Activated naive CD4-positive, alpha-beta T cell treated with anti-CD3 and anti-CD28 coated beads, Interleukin-2, amount 10 ng/mL, durations not matched to agents 7 days and 5 days (primary cell): ENCODE measurements around the gene PERP.
"Not testable (repeated sequence)": the region's sequence is repeated elsewhere in the genome, so short reads cannot be mapped to it uniquely, and the experiment has no call there.

Experiments used
- CTCF ChIA-PET: fragments of 350-600 bp; sonication (Branson Sonifier 250); formaldehyde crosslinking; loops from one replicate; lab custom pipeline; 2021; ENCODE audit warnings: antibody characterized with exemption; lab: Charles Lee
- DNase-seq: peaks from one replicate; pipeline ENCODE4 v3.0.0-alpha.2; 2020
- H3K27ac Mint-ChIP-seq: one replicate; pipeline ENCODE4 v1.8.0; 2021; ENCODE audit warnings: mild to moderate bottlenecking, moderate library complexity, mixed read lengths
- H3K27me3 Mint-ChIP-seq: one replicate; pipeline ENCODE4 v1.8.0; 2021; ENCODE audit warnings: mild to moderate bottlenecking, mixed read lengths
- H3K36me3 Mint-ChIP-seq: one replicate; pipeline ENCODE4 v1.8.0; 2021; ENCODE audit warnings: mixed read lengths
- H3K4me1 Mint-ChIP-seq: one replicate; pipeline ENCODE4 v1.8.0; 2021; ENCODE audit warnings: mixed read lengths
- H3K4me3 Mint-ChIP-seq: one replicate; pipeline ENCODE4 v1.8.0; 2021; ENCODE audit warnings: mild to moderate bottlenecking, moderate library complexity, mixed read lengths
- H3K9me3 Mint-ChIP-seq: one replicate; pipeline ENCODE4 v1.8.0; 2021; ENCODE audit warnings: mixed read lengths

PERP gene

DNA sequence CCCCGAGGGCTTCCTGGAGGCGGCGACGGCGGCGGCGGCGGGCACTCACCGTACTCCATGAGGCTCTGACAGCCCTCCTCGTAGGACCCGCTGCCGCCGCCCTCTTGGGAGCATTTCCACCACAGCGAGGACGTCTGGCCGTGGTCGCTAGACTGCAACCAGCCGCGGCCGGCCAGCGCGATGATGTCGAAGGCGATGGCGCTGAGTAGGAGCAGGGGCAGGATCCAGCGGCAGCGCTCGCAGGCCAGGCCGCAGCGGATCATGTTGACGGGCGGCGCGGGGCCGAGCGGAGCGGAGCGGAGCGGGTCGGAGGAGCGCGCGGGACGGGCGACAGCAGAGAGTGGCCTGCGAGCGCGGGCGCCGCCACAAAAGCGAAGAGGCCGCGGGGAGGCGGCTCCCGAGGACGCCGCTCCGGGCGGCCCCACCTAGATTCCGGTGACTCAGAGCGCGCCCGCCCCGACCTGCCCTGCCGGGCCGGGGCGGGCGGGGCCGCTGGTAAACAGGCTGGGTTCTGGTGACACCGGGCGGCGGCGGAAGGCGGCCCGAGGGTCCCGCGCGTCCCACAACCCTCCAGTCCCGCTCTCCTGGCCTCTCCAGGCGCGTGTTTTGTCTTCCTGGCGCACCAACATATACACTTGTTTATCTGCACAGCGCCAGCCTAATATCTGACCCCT, at the start of gene PERP:
Gene PERP (minus strand): TSS at position 342 of the 674 bp plus-strand sequence. CDS start 79 bp downstream, at position 263.
- DNase-seq = peak; percentile 77
- Mint-ChIP-seq H3K27ac (peak within 1 kb of the TSS; percentile 81), H3K27me3 (peaks cover 31% of the 10 kb centered on the region), H3K4me3 (peak within 1 kb of the TSS; percentile 83), H3K4me1 (peaks cover 36% of the 10 kb centered on the region), H3K9me3 (no peaks in the 10 kb centered on the region), H3K36me3 (no peaks in the 10 kb centered on the region)
- CTCF ChIA-PET = interaction anchor here (0.9 to 3.6 kb wide), 10 partner anchors 8 to 403 kb away, joined by 3 to 69 read pairs (median 10); no protein-coding TSS in a partner anchor

DNA sequence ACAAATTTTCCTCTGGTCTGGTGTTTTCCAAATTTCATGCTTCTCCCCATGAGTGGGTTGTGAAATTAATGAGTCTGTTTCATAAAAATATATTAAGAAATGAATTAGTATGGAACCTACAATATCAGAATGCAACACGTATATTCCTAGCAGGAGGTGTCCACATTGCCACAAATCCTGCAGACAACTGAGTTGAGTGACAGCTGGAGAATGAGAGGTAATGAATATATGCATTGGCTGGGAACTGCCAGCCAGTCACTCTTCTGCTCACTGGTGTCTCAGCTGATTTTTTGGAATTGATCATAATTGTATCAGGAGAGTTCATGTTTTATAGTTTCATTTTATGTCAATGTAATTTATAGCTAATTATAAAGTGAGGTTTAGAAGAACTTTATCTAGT, 48.2 kb upstream of the PERP start:
- DNase-seq = no peak
- H3K27me3 Mint-ChIP-seq = peaks cover 29% of the 10 kb centered on the region
- no peak overlapping the region for H3K27ac Mint-ChIP-seq
- no peaks in the 10 kb centered on the region for H3K4me1 Mint-ChIP-seq
- H3K4me3 Mint-ChIP-seq = no peak overlapping the region
- CTCF ChIA-PET = no interaction called here
- H3K36me3 Mint-ChIP-seq = no peaks in the 10 kb centered on the region
- H3K9me3 Mint-ChIP-seq = peaks cover 6% of the 10 kb centered on the region

DNA sequence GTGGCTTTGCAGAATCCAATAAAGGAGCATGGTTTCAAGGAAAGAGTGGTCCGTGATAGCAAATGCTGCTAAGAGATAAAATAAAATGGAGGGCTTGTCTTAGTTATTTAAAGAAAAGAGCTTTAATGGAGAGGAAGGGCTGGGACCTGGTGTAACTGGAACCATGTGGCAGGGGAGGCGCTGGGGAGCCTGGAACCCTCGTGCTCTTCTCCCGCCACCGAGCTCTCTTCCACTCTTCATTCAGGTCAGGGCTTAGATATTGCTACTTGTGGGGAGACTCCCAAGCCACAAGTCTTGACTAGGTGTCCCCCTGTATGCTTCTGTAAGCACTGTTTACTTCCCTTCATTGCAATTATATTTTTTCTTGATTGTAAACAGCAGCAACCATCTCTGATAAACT, 39.3 kb upstream of the PERP start:
- Mint-ChIP-seq H3K27me3 (peaks cover 24% of the 10 kb centered on the region), H3K36me3 (no peaks in the 10 kb centered on the region), H3K4me1 (no peaks in the 10 kb centered on the region), H3K27ac (no peak overlapping the region), H3K9me3 (no peaks in the 10 kb centered on the region), H3K4me3 (no peak overlapping the region)
- CTCF ChIA-PET = no interaction called here
- no peak for DNase-seq

DNA sequence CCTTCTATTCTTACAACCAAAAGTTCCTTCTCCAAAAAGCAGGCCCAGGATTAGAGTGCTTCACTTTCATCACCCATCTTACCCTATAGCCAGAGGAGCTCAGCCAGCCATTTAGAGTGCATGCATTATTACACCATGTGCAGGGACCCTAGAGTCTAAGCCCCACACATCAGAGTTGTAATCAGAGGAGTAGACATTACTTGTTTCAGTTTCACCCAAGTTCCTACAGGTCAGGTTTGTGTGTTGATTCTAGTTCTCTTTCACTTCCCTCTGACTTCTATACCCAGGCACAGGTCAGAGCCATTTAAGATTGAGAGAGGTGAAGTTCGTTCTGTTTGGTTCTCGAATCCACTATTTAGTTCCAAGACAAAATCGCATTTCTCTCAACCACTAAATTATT, 38.2 kb upstream of the PERP start:
- H3K27ac Mint-ChIP-seq = no peak overlapping the region
- H3K9me3 Mint-ChIP-seq = no peaks in the 10 kb centered on the region
- peaks cover 24% of the 10 kb centered on the region for H3K27me3 Mint-ChIP-seq
- CTCF ChIA-PET = interaction anchor here (0.6 kb wide), 1 partner anchor 1185 kb away, joined by 3 read pairs; no protein-coding TSS in a partner anchor
- no peaks in the 10 kb centered on the region for H3K36me3 Mint-ChIP-seq
- no peaks in the 10 kb centered on the region for H3K4me1 Mint-ChIP-seq
- no peak for DNase-seq
- H3K4me3 Mint-ChIP-seq = no peak overlapping the region

DNA sequence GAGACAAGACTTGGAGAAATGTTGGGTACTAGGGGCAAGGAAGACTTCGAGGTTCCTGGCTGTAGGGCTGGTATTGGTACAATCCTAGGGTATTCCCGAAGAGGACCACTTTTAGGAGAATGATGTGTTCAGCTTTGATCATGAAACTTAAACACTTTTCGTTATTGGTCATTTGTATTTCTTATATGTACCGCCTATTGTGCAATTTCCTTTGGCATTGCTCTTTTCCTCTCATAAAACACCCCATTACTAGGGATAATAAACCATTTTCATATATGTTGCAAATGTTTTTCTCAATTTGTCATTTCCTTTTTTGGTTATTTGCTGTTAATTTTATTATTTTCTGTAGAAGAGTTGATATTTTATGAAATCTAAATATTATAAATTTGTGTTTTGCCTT, 35.6 kb upstream of the PERP start:
- DNase-seq = no peak
- CTCF ChIA-PET = no interaction called here
- H3K27ac Mint-ChIP-seq = no peak overlapping the region
- no peaks in the 10 kb centered on the region for H3K4me1 Mint-ChIP-seq
- H3K9me3 Mint-ChIP-seq = no peaks in the 10 kb centered on the region
- no peak overlapping the region for H3K4me3 Mint-ChIP-seq
- no peaks in the 10 kb centered on the region for H3K36me3 Mint-ChIP-seq
- H3K27me3 Mint-ChIP-seq = peaks cover 19% of the 10 kb centered on the region

DNA sequence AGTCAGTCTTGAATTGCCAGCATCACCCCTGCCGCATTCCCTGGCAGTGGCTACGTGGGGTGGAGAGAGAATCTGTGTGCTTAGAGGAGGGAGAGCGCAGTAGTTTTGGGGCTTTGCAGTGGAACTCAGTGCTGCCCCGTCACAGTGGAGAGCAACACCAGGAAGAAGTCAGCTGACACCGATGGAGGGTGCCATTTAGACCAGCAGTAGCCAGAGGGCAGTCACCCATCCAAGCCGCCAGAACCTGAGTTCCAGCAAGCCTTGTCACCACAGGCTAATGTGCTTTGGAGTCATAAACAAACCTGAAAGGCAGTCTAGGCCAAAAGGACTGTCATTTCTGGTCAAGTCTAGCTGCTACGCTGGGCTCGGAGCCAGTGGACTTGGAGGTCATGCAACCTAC, 22.0 kb upstream of the PERP start:
- peaks cover under 1% of the 10 kb centered on the region for H3K9me3 Mint-ChIP-seq
- DNase-seq = no peak
- CTCF ChIA-PET = no interaction called here
- no peak overlapping the region for H3K4me3 Mint-ChIP-seq
- no peaks in the 10 kb centered on the region for H3K36me3 Mint-ChIP-seq
- H3K4me1 Mint-ChIP-seq = no peaks in the 10 kb centered on the region
- peaks cover 8% of the 10 kb centered on the region for H3K27me3 Mint-ChIP-seq
- no peak overlapping the region for H3K27ac Mint-ChIP-seq

DNA sequence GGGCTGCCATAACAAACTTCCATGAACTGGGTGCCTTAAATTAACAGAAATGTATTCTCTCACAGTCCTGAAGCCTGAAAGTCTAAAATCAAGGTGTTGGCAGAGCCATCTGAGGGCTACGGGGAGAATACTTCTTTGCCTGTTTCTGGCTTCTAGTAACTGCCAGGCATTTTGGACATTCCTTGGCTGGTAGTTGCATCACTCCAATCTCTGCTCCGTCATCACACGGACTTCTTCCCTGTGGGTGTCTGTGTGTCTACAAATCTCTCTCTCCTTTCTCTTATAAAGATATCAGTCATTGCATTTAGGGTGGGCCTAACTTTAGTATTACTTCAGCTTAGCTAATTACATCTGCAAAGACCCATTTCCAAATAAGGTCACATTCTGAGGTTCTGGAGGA, 20.9 kb upstream of the PERP start:
- CTCF ChIA-PET = no interaction called here
- DNase-seq = no peak
- Mint-ChIP-seq H3K27ac (no peak overlapping the region), H3K27me3 (peaks cover 11% of the 10 kb centered on the region), H3K9me3 (peaks cover 2% of the 10 kb centered on the region), H3K4me1 (no peaks in the 10 kb centered on the region), H3K36me3 (no peaks in the 10 kb centered on the region), H3K4me3 (no peak overlapping the region)

DNA sequence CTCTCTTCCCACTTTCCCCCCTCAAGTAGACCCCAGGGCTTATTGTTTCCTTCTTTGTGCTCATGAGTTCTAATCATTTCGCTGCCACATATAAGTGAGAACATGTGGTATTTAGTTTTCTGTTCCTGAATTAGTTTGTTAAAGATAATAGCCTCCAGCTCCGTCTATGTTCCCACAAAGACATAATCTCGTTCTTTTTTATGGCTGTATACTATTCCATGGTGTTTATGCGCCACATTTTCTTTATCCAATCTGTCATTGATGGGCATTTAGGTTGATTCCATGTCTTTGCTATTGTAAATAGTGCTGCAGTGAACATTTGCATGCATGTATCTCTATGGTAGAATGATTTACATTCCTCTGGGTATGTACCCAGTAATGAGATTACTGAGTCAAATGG, 16.9 kb upstream of the PERP start:
- CTCF ChIA-PET = interaction anchor here (0.7 to 0.9 kb wide), 2 partner anchors 17 to 123 kb away, joined by 3 to 4 read pairs; partner anchors contain the start of gene PERP
- Mint-ChIP-seq H3K9me3 (peaks cover 2% of the 10 kb centered on the region), H3K4me1 (no peaks in the 10 kb centered on the region), H3K27me3 (peaks cover 22% of the 10 kb centered on the region), H3K27ac (no peak overlapping the region), H3K36me3 (no peaks in the 10 kb centered on the region), H3K4me3 (no peak overlapping the region)
- no peak for DNase-seq

DNA sequence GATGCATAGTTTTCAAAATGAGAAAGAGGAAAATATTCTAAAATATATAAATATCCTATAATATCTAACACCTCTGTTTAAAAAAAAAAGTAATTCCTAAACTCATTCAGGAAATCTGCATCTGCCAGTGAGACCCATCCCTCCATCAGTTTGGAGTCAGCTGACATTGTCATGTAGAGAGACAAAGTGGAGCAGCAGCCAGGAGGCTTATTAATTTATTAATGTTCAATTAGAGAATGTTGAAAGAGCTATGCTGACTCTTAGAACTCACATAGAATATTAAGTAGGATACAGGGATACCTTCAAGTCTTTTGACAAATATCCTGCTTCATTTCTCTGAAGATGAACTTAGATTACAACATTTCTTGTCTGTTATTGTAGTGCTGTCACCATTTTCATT, 12.8 kb upstream of the PERP start:
- no peak for DNase-seq
- H3K27ac Mint-ChIP-seq = no peak overlapping the region
- H3K27me3 Mint-ChIP-seq = peaks cover 28% of the 10 kb centered on the region
- H3K4me1 Mint-ChIP-seq = peaks cover 9% of the 10 kb centered on the region
- CTCF ChIA-PET = interaction anchor here (1.2 kb wide), 1 partner anchor 113 kb away, joined by 3 read pairs; no protein-coding TSS in a partner anchor
- H3K4me3 Mint-ChIP-seq = no peak overlapping the region
- no peaks in the 10 kb centered on the region for H3K36me3 Mint-ChIP-seq
- peaks cover 2% of the 10 kb centered on the region for H3K9me3 Mint-ChIP-seq

DNA sequence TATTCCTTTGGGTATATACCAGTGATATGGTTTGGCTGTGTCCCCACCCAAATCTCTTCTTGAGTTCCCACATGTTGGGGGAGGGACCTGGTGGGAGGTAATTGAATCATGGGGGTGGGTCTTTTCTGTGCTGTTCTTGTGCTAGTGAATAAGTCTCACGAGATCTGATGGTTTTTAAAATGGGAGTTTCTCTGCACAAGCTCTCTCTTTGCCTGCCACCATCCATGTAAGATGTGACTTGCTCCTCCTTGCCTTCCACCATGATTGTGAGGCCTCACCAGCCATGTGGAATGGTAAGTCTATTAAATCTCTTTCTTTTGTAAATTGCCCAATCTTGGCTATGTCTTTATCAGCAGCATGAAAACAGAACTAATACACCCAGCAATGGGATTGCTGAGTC, 12.0 kb upstream of the PERP start:
- H3K36me3 Mint-ChIP-seq, DNase-seq, H3K9me3 Mint-ChIP-seq, H3K27ac Mint-ChIP-seq, H3K4me3 Mint-ChIP-seq: not testable (repeated sequence)
- peaks cover 36% of the 10 kb centered on the region for H3K27me3 Mint-ChIP-seq
- CTCF ChIA-PET = interaction anchor here (1.2 to 5.0 kb wide), 2 partner anchors 398 to 402 kb away, joined by 3 to 44 read pairs; no protein-coding TSS in a partner anchor
- peaks cover 11% of the 10 kb centered on the region for H3K4me1 Mint-ChIP-seq

DNA sequence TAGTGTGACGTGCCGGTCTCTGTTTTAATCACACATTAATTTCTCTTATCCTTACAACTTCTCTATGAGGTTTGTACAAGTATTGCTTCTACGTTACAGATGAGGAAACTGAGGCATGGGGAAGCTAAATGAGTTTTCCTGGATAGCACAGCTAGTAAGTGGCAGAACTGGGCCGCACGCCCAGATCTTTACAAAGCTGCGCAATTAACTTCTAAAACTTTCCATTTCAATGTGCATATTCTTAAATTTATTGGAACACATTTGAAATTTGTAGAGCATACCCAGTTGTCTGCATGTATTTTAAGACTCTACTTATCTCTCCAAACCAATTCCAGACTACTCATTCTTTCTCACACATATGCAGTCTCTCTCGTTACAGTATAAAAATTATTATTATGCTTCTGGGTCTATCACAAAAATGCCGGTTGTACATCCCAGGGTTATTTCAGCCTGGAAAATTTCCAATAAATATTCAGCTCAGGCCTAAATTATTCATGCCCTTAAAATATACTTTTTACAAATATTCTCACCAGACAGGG, 10.2 kb upstream of the PERP start:
- peaks cover 42% of the 10 kb centered on the region for H3K27me3 Mint-ChIP-seq
- no peaks in the 10 kb centered on the region for H3K36me3 Mint-ChIP-seq
- no peaks in the 10 kb centered on the region for H3K9me3 Mint-ChIP-seq
- H3K4me1 Mint-ChIP-seq = peaks cover 11% of the 10 kb centered on the region
- DNase-seq = no peak
- CTCF ChIA-PET = interaction anchor here (0.6 to 5.2 kb wide), 11 partner anchors 8 to 404 kb away, joined by 3 to 44 read pairs (median 15); partner anchors contain the start of gene HEBP2
- no peak overlapping the region for H3K4me3 Mint-ChIP-seq
- no peak overlapping the region for H3K27ac Mint-ChIP-seq

DNA sequence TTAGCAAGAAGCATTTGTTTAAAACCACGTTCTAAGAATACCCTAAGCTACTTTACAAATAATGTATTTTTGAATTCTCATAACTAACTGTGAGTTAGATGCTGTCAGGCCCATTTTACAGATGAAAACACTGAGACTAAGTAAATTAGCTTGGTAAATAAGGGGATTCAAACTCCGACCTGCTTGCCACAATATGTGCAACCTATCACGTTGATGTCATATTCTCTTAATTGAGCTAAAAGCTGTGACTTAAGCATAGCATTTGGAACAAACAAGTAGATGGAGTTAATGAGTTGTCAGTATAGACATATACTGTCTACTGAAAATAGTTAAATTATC, 9.4 kb upstream of the PERP start:
- H3K27ac Mint-ChIP-seq = no peak overlapping the region
- H3K4me1 Mint-ChIP-seq = peaks cover 11% of the 10 kb centered on the region
- H3K4me3 Mint-ChIP-seq = no peak overlapping the region
- H3K9me3 Mint-ChIP-seq = no peaks in the 10 kb centered on the region
- DNase-seq = no peak
- CTCF ChIA-PET = interaction anchor here (0.7 to 5.2 kb wide), 25 partner anchors 9 to 653 kb away, joined by 3 to 44 read pairs (median 5); partner anchors contain the start of genes ARFGEF3 and HEBP2
- H3K27me3 Mint-ChIP-seq = peaks cover 38% of the 10 kb centered on the region
- no peaks in the 10 kb centered on the region for H3K36me3 Mint-ChIP-seq

DNA sequence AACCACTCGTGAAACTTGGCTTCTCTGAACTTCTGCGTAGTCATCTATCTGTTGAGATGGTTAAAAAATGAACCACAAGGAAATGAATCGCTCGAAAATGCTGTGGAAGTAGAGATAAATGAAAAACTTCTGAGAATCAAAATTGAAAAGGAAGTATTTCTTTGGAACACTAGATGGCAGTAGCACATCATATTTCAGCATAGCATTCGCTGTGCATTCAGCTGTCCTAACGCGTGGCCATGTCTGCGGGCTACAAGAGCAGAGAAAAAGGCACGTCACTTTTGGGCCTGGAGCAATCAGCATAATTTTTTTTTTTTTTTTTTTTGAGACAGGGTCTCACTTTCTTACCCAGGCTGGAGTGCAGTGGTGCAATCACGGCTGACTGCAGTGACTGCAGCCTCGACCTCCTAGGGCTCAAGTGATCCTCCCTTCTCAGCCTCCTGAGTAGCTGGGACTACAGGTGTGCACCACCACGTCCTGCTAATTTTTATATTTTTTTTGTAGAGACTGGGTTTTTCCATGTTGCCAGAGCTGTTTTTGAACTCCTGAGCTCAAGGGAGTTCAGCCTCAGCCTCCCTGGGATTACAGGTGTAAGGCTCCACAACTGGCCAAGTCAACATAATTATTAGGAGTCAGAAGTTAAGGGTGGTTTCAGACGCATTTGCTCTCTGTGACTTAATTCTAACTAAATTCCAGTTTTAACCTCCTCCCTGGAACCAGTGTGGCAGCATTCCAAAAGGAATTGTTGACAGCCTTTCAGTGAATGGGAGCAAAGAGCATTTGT, 8.8 kb upstream of the PERP start:
- H3K27me3 Mint-ChIP-seq = peaks cover 32% of the 10 kb centered on the region
- peak; percentile 57 for DNase-seq
- H3K9me3 Mint-ChIP-seq = no peaks in the 10 kb centered on the region
- no peak overlapping the region for H3K27ac Mint-ChIP-seq
- H3K4me3 Mint-ChIP-seq = no peak overlapping the region
- CTCF ChIA-PET = interaction anchor here (0.7 to 5.2 kb wide), 33 partner anchors 8 to 654 kb away, joined by 3 to 44 read pairs (median 4); partner anchors contain the start of genes ARFGEF3 and HEBP2
- H3K4me1 Mint-ChIP-seq = peaks cover 11% of the 10 kb centered on the region
- H3K36me3 Mint-ChIP-seq = no peaks in the 10 kb centered on the region

DNA sequence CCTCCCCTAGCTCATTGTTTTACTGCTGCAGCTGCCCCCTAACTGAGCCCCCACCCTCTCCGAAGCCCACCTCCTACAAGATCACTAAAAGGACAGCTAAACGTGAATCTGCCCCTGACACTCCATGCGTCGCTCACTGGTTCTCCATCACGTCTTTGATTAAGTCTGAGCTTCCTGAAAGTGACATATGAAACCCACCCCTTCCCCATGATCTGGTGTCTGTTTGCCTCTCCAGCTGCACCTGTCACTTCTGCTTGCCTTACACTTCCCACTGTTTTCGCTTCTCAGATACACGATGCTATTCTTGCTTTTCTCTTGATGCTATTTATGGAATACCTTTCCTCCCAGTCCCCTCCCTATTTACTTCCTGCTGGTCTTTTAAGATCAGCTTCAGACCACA, 8.0 kb upstream of the PERP start:
- DNase-seq = no peak
- Mint-ChIP-seq H3K4me1 (peaks cover 11% of the 10 kb centered on the region), H3K36me3 (no peaks in the 10 kb centered on the region), H3K4me3 (no peak overlapping the region), H3K27me3 (peaks cover 30% of the 10 kb centered on the region), H3K27ac (no peak overlapping the region), H3K9me3 (no peaks in the 10 kb centered on the region)
- CTCF ChIA-PET = interaction anchor here (0.7 to 5.2 kb wide), 19 partner anchors 10 to 476 kb away, joined by 3 to 44 read pairs (median 7); no protein-coding TSS in a partner anchor
